K562 (cell line): ENCODE measurements around the gene SLC24A3. TPM values are rescaled to one million over a fixed set of nuclear protein-coding genes. Genes with fewer than 3 reads are reported as not detected.

ENCODE experiments used
- ATAC-seq: fragments of 200-7000 bp; cut with Tn5 transposase; 3 replicates; pipeline ENCODE4 v1.9.1; 2020; ENCODE audit warnings: moderate library complexity
- BruUV-seq: library from RNA; stranded (reverse); fragments of 400-500 nt; replicated peaks from 2 replicates; lab custom pipeline; 2021; lab: Mats Ljungman, UMichigan
- CTCF ChIA-PET: fragments of 300-600 bp; formaldehyde crosslinking; extraction: SDS; loops from one replicate; lab custom pipeline; 2021; ENCODE audit warnings: low intra/inter-chr PET ratio; lab: Yijun Ruan, JAX
- POLR2A ChIA-PET: fragments of 300-600, 350-650 bp; sonication (Branson Sonifier 250); formaldehyde crosslinking; extraction: SDS; loops from one replicate; lab custom pipeline; 2021; ENCODE audit warnings: antibody characterized with exemption, inconsistent platforms; lab: Yijun Ruan, JAX
- DNase-seq, 4 experiments: peaks; one replicate each; pipeline versions ENCODE4 v3.0.0 to v3.0.0-alpha.2; 2011 to 2018; ENCODE audit warnings: low spot score in 3 of 4, mixed read lengths in 3 of 4; ENCODE audit errors: extremely low read depth in 1 of 4
- FAIRE-seq: peaks from 2 replicates; lab custom pipeline; 2011; peaks lifted over from hg19 to GRCh38; lab: Jason Lieb, UNC
- H2AFZ ChIP-seq: 2 replicates; pipeline ENCODE4 v1.6.0; 2011; ENCODE audit warnings: low read depth, low read length, control low read depth, inconsistent platforms
- H3K27ac ChIP-seq: fragments of 200-600 bp; 3 replicates; pipeline ENCODE4 v1.8.0; 2011; ENCODE audit warnings: low read depth, mild to moderate bottlenecking, control low read depth, inconsistent platforms, low read length, moderate library complexity, mixed read lengths; ENCODE audit errors: extremely low read depth
- H3K27me3 ChIP-seq, 2 experiments: fragments of 300-600 bp in 1 of 2; 2 replicates in 1 of 2; 3 replicates in 1 of 2; pipeline versions ENCODE4 v1.6.0 to v1.8.0; 2011; ENCODE audit warnings: inconsistent platforms in 2 of 2, low read length in 2 of 2, mild to moderate bottlenecking in 1 of 2, mixed read lengths in 1 of 2, moderate library complexity in 1 of 2; ENCODE audit not compliant: control insufficient read depth in 2 of 2, insufficient read depth in 2 of 2
- H3K36me3 ChIP-seq: fragments of 300-600 bp; 3 replicates; pipeline ENCODE4 v1.8.0; 2011; ENCODE audit warnings: mild to moderate bottlenecking, low read length, inconsistent platforms; ENCODE audit not compliant: control insufficient read depth, insufficient read depth
- H3K4me1 ChIP-seq, 2 experiments: fragments of 200-600 bp in 1 of 2; replicated peaks in 1 of 2; 2 replicates in 1 of 2; 3 replicates in 1 of 2; pipeline versions ENCODE4 v1.5.1 to v1.8.0; 2011; ENCODE audit warnings: inconsistent platforms in 2 of 2, low read length in 2 of 2, mild to moderate bottlenecking in 1 of 2, mixed read lengths in 1 of 2, moderate library complexity in 1 of 2; ENCODE audit not compliant: control insufficient read depth in 2 of 2, insufficient read depth in 2 of 2
- H3K4me2 ChIP-seq: 2 replicates; pipeline ENCODE4 v1.6.1; 2011; ENCODE audit warnings: low read length, control low read depth, inconsistent platforms, mixed read lengths; ENCODE audit not compliant: insufficient read depth
- H3K4me3 ChIP-seq: fragments of 200-600 bp; sonication (generic), shearing (Covaris generic); 2 replicates; pipeline ENCODE4 v1.5.1; 2016; ENCODE audit warnings: control low read depth, inconsistent platforms
- H3K79me2 ChIP-seq: fragments of 200-600 bp; 3 replicates; pipeline ENCODE4 v1.8.0; 2011; ENCODE audit warnings: low read length, inconsistent platforms; ENCODE audit not compliant: control insufficient read depth, insufficient read depth
- H3K9ac ChIP-seq, 2 experiments: 2 replicates each; pipeline versions ENCODE4 v1.6.0 to v1.6.1; 2011; ENCODE audit warnings: low read depth in 2 of 2, low read length in 2 of 2, control low read depth in 1 of 2, inconsistent platforms in 1 of 2, mild to moderate bottlenecking in 1 of 2, mixed read lengths in 1 of 2; ENCODE audit not compliant: insufficient read depth in 1 of 2
- H3K9me1 ChIP-seq: one replicate; pipeline ENCODE4 v1.6.0; 2011; ENCODE audit warnings: inconsistent platforms, mild to moderate bottlenecking, low read length, moderate library complexity; ENCODE audit not compliant: control insufficient read depth, insufficient read depth
- H3K9me3 ChIP-seq: replicated peaks from 2 replicates; pipeline ENCODE4 v1.5.1; 2011; ENCODE audit warnings: low read depth, low read length, inconsistent platforms; ENCODE audit not compliant: control insufficient read depth, insufficient read depth
- H4K20me1 ChIP-seq: replicated peaks from 2 replicates; pipeline ENCODE4 v1.6.1; 2011; ENCODE audit warnings: low read length, inconsistent platforms, mixed read lengths; ENCODE audit not compliant: control insufficient read depth, insufficient read depth
- ATF7 ChIP-seq: fragments of 450-650 bp; IDR thresholded peaks from 2 replicates; pipeline ENCODE4 v1.7.1; 2014; ENCODE audit warnings: mild to moderate bottlenecking, moderate library complexity
- BCOR ChIP-seq: fragments of 450-650 bp; IDR thresholded peaks from 2 replicates; pipeline ENCODE4 v1.6.1; 2016
- CBFA2T3 ChIP-seq: fragments of 450-650 bp; IDR thresholded peaks from 2 replicates; pipeline ENCODE4 v1.6.1; 2017
- TBL1XR1 ChIP-seq, 2 experiments: IDR thresholded peaks; 2 replicates each; pipeline ENCODE4 v1.6.1; 2012; ENCODE audit warnings: improper control_type of control experiment in 2 of 2, low read length in 2 of 2, mild to moderate bottlenecking in 1 of 2
- ZKSCAN8 ChIP-seq: fragments of 200-800 bp; sonication (Bioruptor generic); IDR thresholded peaks from 2 replicates; pipeline ENCODE4 v1.6.1; 2016; ENCODE audit warnings: missing genetic modification characterization, missing compliant biosample characterization
- ZNF184 ChIP-seq: sonication (generic); formaldehyde crosslinking; IDR thresholded peaks from 2 replicates; pipeline ENCODE4 v1.5.0; 2020; ENCODE audit warnings: missing genetic modification reagents
- WGBS: fragments of 100-300 bp; shearing (Covaris generic); methylation state at CpG from one replicate; pipeline ENCODE4 v1.1.6; 2016; ENCODE audit warnings: low coverage, mixed read lengths; ENCODE audit not compliant: insufficient coverage; ENCODE audit errors: missing lambda C conversion rate; 5-methylcytosine and 5-hydroxymethylcytosine counted together
- in situ Hi-C: fragments of 300-500 bp; cut with MboI; formaldehyde crosslinking; loops from 4 replicates; pipeline ENCODE4 v1.15.0; 2018; ENCODE audit warnings: inconsistent platforms, mixed read lengths
- intact Hi-C: fragments of 100-400 bp; cut with micrococcal nuclease; formaldehyde crosslinking; loops from 2 replicates; pipeline ENCODE4 v1.14.2; 2022
- polyA plus RNA-seq, 8 experiments: library from polyadenylated mRNA; depleted of rRNA in 4 of 8; stranded (reverse) in 5 of 8; unstranded in 3 of 8; fragments of >200 nt; fragmentation: Nextera tagmentation in 2 of 8; fragmentation: Illumina TruSeq in 1 of 8; extraction: Ambion mirVana in 2 of 8; extraction: Trizol in 1 of 8; gene quantifications; 2 replicates each; pipeline versions ENCODE4 v1.2.1 to v1.2.3, GENCODE V29; 2011 to 2014; ENCODE audit warnings: inconsistent platforms in 1 of 8, missing spikeins in 1 of 8
- total RNA-seq, 7 experiments: library from RNA; depleted of rRNA in 6 of 7; stranded (reverse); fragments of >200 nt in 6 of 7; fragmentation: Illumina TruSeq in 2 of 7; extraction: Trizol in 2 of 7; gene quantifications; 2 replicates each; pipeline versions ENCODE4 v1.2.1 to v1.2.3, GENCODE V29; 2011 to 2021; ENCODE audit warnings: low replicate concordance in 1 of 7
- TF ChIP-seq, protein P1 (sequence below): sonication (generic); formaldehyde crosslinking; IDR thresholded peaks from 2 replicates; pipeline ENCODE4 v1.5.0; 2020; ENCODE audit warnings: missing genetic modification reagents

Gene SLC24A3
- total and polyA plus RNA-seq, 9 of the 15 experiments (the other 6 are each of a cell fraction or from before 2014, with no cell fraction given): not detected

- TF ChIP-seq, protein P1, sequence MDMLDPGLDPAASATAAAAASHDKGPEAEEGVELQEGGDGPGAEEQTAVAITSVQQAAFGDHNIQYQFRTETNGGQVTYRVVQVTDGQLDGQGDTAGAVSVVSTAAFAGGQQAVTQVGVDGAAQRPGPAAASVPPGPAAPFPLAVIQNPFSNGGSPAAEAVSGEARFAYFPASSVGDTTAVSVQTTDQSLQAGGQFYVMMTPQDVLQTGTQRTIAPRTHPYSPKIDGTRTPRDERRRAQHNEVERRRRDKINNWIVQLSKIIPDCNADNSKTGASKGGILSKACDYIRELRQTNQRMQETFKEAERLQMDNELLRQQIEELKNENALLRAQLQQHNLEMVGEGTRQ (CRISPR knock-in tag): no peak
- TF ChIP-seq ZKSCAN8 (CRISPR knock-in tag): no peak
- TF ChIP-seq ATF7: no peak
- no peak for TF ChIP-seq BCOR
Measured at GRCh38 chr20:19347943-19348456, 135.6 kb downstream of the SLC24A3 start (continued).

DNA sequence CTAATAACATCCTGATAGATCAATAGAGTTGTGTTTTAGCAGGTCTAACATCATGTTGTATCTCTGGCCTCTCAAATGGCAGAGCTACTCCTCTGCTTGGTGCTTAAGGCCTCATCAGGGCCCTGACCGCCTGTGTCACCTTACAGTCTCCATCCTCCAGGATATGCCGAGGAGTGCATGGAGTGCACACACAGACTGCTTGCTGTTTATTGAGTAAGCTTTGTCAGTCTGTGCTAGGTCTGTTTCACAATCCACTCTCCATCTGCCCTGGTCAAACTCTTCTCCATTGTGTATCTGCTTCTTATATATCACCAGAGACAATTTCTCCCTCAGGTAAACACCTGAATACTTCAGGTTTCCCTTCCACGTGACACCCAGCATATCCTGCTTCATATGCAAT lies 136.1 kb downstream of the SLC24A3 start:
- CTCF ChIA-PET: no interaction called here

More for the DNA sequence above, 136.1 kb downstream of the SLC24A3 start:
- no peaks in the 10 kb centered on the region for H3K9me1 ChIP-seq
- no peak for DNase-seq
- H3K9ac ChIP-seq: no peak overlapping the region
- intact Hi-C loops (no loop called here), in situ Hi-C loops (no loop called here)
- H3K4me1 ChIP-seq: no peaks in the 10 kb centered on the region
- WGBS: 0% methylated on average over 3 of the region's 3 CpGs
- ATAC-seq: no peak
- BruUV-seq: no TSS peak
- POLR2A ChIA-PET: no interaction called here
- no peaks in the 10 kb centered on the region for H3K36me3 ChIP-seq
- TF ChIP-seq ZNF184 (CRISPR knock-in tag) (no peak), CBFA2T3 (no peak), TBL1XR1 (IDR thresholded peaks at IDR 0.05; ENCODE audit: low read length in 2 of 2) (no peak)
- no peaks in the 10 kb centered on the region for H3K9me3 ChIP-seq
- H3K79me2 ChIP-seq: no peaks in the 10 kb centered on the region
- H2AFZ ChIP-seq: no peak overlapping the region
- H3K4me3 ChIP-seq: no peak overlapping the region
- H3K4me2 ChIP-seq: no peak overlapping the region
- no peak for FAIRE-seq
- H3K27me3 ChIP-seq: no peaks in the 10 kb centered on the region
- no peaks in the 10 kb centered on the region for H4K20me1 ChIP-seq
- no peak overlapping the region for H3K27ac ChIP-seq
